ENCODE measurements around the gene SNW1.

- TF ChIP-seq, protein P1, sequence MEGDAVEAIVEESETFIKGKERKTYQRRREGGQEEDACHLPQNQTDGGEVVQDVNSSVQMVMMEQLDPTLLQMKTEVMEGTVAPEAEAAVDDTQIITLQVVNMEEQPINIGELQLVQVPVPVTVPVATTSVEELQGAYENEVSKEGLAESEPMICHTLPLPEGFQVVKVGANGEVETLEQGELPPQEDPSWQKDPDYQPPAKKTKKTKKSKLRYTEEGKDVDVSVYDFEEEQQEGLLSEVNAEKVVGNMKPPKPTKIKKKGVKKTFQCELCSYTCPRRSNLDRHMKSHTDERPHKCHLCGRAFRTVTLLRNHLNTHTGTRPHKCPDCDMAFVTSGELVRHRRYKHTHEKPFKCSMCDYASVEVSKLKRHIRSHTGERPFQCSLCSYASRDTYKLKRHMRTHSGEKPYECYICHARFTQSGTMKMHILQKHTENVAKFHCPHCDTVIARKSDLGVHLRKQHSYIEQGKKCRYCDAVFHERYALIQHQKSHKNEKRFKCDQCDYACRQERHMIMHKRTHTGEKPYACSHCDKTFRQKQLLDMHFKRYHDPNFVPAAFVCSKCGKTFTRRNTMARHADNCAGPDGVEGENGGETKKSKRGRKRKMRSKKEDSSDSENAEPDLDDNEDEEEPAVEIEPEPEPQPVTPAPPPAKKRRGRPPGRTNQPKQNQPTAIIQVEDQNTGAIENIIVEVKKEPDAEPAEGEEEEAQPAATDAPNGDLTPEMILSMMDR (IDR thresholded peaks at IDR 0.05): no peak
- TF ChIP-seq POLR2A (IDR thresholded peaks at IDR 0.05; ENCODE audit: low read depth) (no peak), POLR2AphosphoS5 (IDR thresholded peaks at IDR 0.05) (no peak)
Observed at GRCh38 chr14:77710364-77710763, 50.6 kb downstream of the SNW1 start.

Data from esophagus muscularis mucosa (tissue), 3 donors.